ENCODE measurements around the gene FHOD3. TPM values are rescaled to one million over a fixed set of nuclear protein-coding genes. Genes with fewer than 3 reads are reported as not detected.

Gene FHOD3
- total RNA-seq, 1 experiment from 2014 or later = 22.7 TPM

GRCh38 chr18:36532815-36533214 lies 235.3 kb downstream of the FHOD3 start:
- ATAC-seq = no peak
- CTCF ChIA-PET = no interaction called here
- POLR2A ChIA-PET = no interaction called here
- in situ Hi-C loops (cut with HindIII; ENCODE audit: low pct_unique_long_range_greater_than_20kb, low sequenced_read_pairs) = no loop called here
- H3K4me1 ChIP-seq (ENCODE audit: control insufficient read depth, insufficient read depth, low read length) = peaks cover 2% of the 10 kb centered on the region; the same call in 1 of the 2 replicates
- intact Hi-C loops (cut with micrococcal nuclease; ENCODE audit: unreplicated experiment) = no loop called here
- H3K27me3 ChIP-seq (ENCODE audit: control insufficient read depth, insufficient read depth, low read length) = no peaks in the 10 kb centered on the region
- no peak overlapping the region for H3K27ac ChIP-seq (ENCODE audit: low read length)
- H3K9me3 ChIP-seq (ENCODE audit: control insufficient read depth, insufficient read depth, low read depth, low read length) = no peaks in the 10 kb centered on the region
- no peak overlapping the region for H3K4me3 ChIP-seq (ENCODE audit: low read depth in 2 of 2, low read length in 2 of 2)
- no peaks in the 10 kb centered on the region for H3K36me3 ChIP-seq (ENCODE audit: control insufficient read depth, insufficient read depth, low read length)
- no TSS peak for BruUV-seq (replicated peaks)
- no peak for DNase-seq (ENCODE audit: low read depth, low spot score)
- no peak for TF ChIP-seq CTCF (IDR thresholded peaks at IDR 0.05)
- no peak for TF ChIP-seq SIN3A (IDR thresholded peaks at IDR 0.05; ENCODE audit: borderline replicate concordance, insufficient read depth, low read depth, low read length)
- TF ChIP-seq TCF7L2 (IDR thresholded peaks at IDR 0.05; ENCODE audit: low read depth, low read length) = no peak
- no peak for TF ChIP-seq POLR2AphosphoS5 (IDR thresholded peaks at IDR 0.05; ENCODE audit: low read depth, low read length)
- no peak for TF ChIP-seq REST (IDR thresholded peaks at IDR 0.05; ENCODE audit: insufficient read depth in 1 of 2, low read depth in 2 of 2, low read length in 1 of 2)

- BruUV-seq (replicated peaks) = no TSS peak
- DNase-seq (ENCODE audit: low read depth, low spot score) (no peak), ATAC-seq (no peak)
- H3K4me1 ChIP-seq (ENCODE audit: control insufficient read depth, insufficient read depth, low read length) = no peaks in the 10 kb centered on the region
- ChIA-PET CTCF (no interaction called here), POLR2A (no interaction called here)
- intact Hi-C loops (cut with micrococcal nuclease; ENCODE audit: unreplicated experiment) (no loop called here), in situ Hi-C loops (cut with HindIII; ENCODE audit: low pct_unique_long_range_greater_than_20kb, low sequenced_read_pairs) (no loop called here)
- no peaks in the 10 kb centered on the region for H3K36me3 ChIP-seq (ENCODE audit: control insufficient read depth, insufficient read depth, low read length)
- TF ChIP-seq CTCF (IDR thresholded peaks at IDR 0.05) = no peak
- no peak for TF ChIP-seq TCF7L2 (IDR thresholded peaks at IDR 0.05; ENCODE audit: low read depth, low read length)
- TF ChIP-seq SIN3A (IDR thresholded peaks at IDR 0.05; ENCODE audit: borderline replicate concordance, insufficient read depth, low read depth, low read length) = no peak
- no peak for TF ChIP-seq REST (IDR thresholded peaks at IDR 0.05; ENCODE audit: insufficient read depth in 1 of 2, low read depth in 2 of 2, low read length in 1 of 2)
- no peak for TF ChIP-seq POLR2AphosphoS5 (IDR thresholded peaks at IDR 0.05; ENCODE audit: low read depth, low read length)
- no peaks in the 10 kb centered on the region for H3K27me3 ChIP-seq (ENCODE audit: control insufficient read depth, insufficient read depth, low read length)
- H3K4me3 ChIP-seq (ENCODE audit: low read depth in 2 of 2, low read length in 2 of 2) = no peak overlapping the region
- no peaks in the 10 kb centered on the region for H3K9me3 ChIP-seq (ENCODE audit: control insufficient read depth, insufficient read depth, low read depth, low read length)
- H3K27ac ChIP-seq (ENCODE audit: low read length) = no peak overlapping the region
Measured at GRCh38 chr18:36533446-36534153, 236.1 kb downstream of the FHOD3 start.

All from Panc1 (cell line).